RWPE1 (cell line): ENCODE results near the gene TMEM165.
A peak's percentile ranks its signal among the peaks of the same experiment; 100 is the strongest.

Source experiments
- CTCF ChIA-PET: fragments of 350-600 bp; sonication (Branson Sonifier 250); formaldehyde crosslinking; extraction: SDS; loops from one replicate; lab custom pipeline; 2021; lab: Yijun Ruan, JAX
- POLR2A ChIA-PET: fragments of 400-600 bp; formaldehyde crosslinking; extraction: SDS; loops from one replicate; lab custom pipeline; 2020; ENCODE audit warnings: antibody characterized with exemption; ENCODE audit not compliant: low non-redundant PET; lab: Yijun Ruan, JAX
- DNase-seq: peaks from one replicate; pipeline ENCODE4 v3.0.0; 2012; ENCODE audit warnings: low spot score
- H3K27ac ChIP-seq: fragments of 450-650 bp; 2 replicates; pipeline ENCODE4 v1.5.1; 2017
- CTCF ChIP-seq: fragments of 450-650 bp; conservative IDR thresholded peaks from 2 replicates; pipeline ENCODE4 v1.5.1; 2017; ENCODE audit warnings: low read depth, mild to moderate bottlenecking

TMEM165 gene

GRCh38 chr4:55380576-55380975, 15.2 kb upstream of the TMEM165 start:
- CTCF ChIA-PET: no interaction called here
- H3K27ac ChIP-seq: no peak overlapping the region
- DNase-seq: no peak
- no peak for TF ChIP-seq CTCF
- POLR2A ChIA-PET: no interaction called here

- DNase-seq: no peak
- POLR2A ChIA-PET: no interaction called here
- H3K27ac ChIP-seq: no peak overlapping the region
- no peak for TF ChIP-seq CTCF
- CTCF ChIA-PET: no interaction called here
Observed at GRCh38 chr4:55381502-55381901, 14.3 kb upstream of the TMEM165 start.

- ChIA-PET CTCF (no interaction called here), POLR2A (no interaction called here)
- TF ChIP-seq CTCF: no peak
- H3K27ac ChIP-seq: no peak overlapping the region
- no peak for DNase-seq
Observed at GRCh38 chr4:55382488-55383003, 13.2 kb upstream of the TMEM165 start.

GRCh38 chr4:55385201-55385649, 10.5 kb upstream of the TMEM165 start:
- no peak for DNase-seq
- POLR2A ChIA-PET: no interaction called here
- CTCF ChIA-PET: interaction anchor here (0.6 kb wide), 1 partner anchor 17 kb away, joined by 3 read pairs; no protein-coding TSS in a partner anchor
- no peak overlapping the region for H3K27ac ChIP-seq
- TF ChIP-seq CTCF: no peak

- POLR2A ChIA-PET: no interaction called here
- CTCF ChIA-PET: no interaction called here
- DNase-seq: peak; percentile 18
- no peak overlapping the region for H3K27ac ChIP-seq
- no peak for TF ChIP-seq CTCF
Observed at GRCh38 chr4:55386073-55386472, 9.7 kb upstream of the TMEM165 start.

GRCh38 chr4:55386840-55387239, 8.9 kb upstream of the TMEM165 start:
- DNase-seq: no peak
- no peak for TF ChIP-seq CTCF
- ChIA-PET CTCF (interaction anchor here (0.6 kb wide), 1 partner anchor 15 kb away, joined by 5 read pairs; no protein-coding TSS in a partner anchor), POLR2A (no interaction called here)
- no peak overlapping the region for H3K27ac ChIP-seq
